ENCODE results near the gene ABCB4. TPM values are rescaled to one million over a fixed set of nuclear protein-coding genes. Genes with fewer than 3 reads are reported as not detected.

ABCB4 gene
- total and polyA plus RNA-seq, 2 experiments from 2014 or later = 1.2 to 1.5 TPM

- no peak for TF ChIP-seq ZNF462 (CRISPR knock-in tag; IDR thresholded peaks at IDR 0.05)
- TF ChIP-seq ETS1 (IDR thresholded peaks at IDR 0.05) = no peak
- no peak for TF ChIP-seq ZNF331 (CRISPR knock-in tag; IDR thresholded peaks at IDR 0.05; ENCODE audit: low read depth)
- TF ChIP-seq NANOG (IDR thresholded peaks at IDR 0.05; ENCODE audit: borderline replicate concordance) = no peak
- no peak for TF ChIP-seq EZH2phosphoT487 (IDR thresholded peaks at IDR 0.05; ENCODE audit: unreplicated experiment)
Observed at GRCh38 chr7:87473986-87474385, 1.5 kb downstream of the ABCB4 start (continued).

- H3K9me3 Mint-ChIP-seq = peaks cover 6% of the 10 kb centered on the region; the same call in 2 of the 3 replicates
- no peak overlapping the region for H3K4me3 ChIP-seq
- H3K4me1 ChIP-seq (ENCODE audit: insufficient read depth) = peaks cover 14% of the 10 kb centered on the region
- H3K27ac Mint-ChIP-seq = no peak overlapping the region
- H3K27ac ChIP-seq (ENCODE audit: low read depth) = no peak overlapping the region
- H3K9me2 ChIP-seq (ENCODE audit: insufficient read depth) = no peaks in the 10 kb centered on the region
- no peaks in the 10 kb centered on the region for H3K79me2 ChIP-seq (replicated peaks; ENCODE audit: insufficient read depth)
- H3K4me3 Mint-ChIP-seq = no peak overlapping the region
- no peaks in the 10 kb centered on the region for H3F3A ChIP-seq (replicated peaks; ENCODE audit: low read depth)
- no peaks in the 10 kb centered on the region for H3K36me3 ChIP-seq (ENCODE audit: insufficient read depth)
- no peak for ATAC-seq
- peaks cover 9% of the 10 kb centered on the region for H3K4me1 Mint-ChIP-seq
- H3K27me3 ChIP-seq (ENCODE audit: insufficient read depth) = peaks cover 41% of the 10 kb centered on the region
- H3K4me2 ChIP-seq = no peak overlapping the region
- DNase-seq (ENCODE audit: low spot score) = no peak
- no peaks in the 10 kb centered on the region for H4K20me1 ChIP-seq (replicated peaks; ENCODE audit: insufficient read depth)
- H2AFZ ChIP-seq = no peak overlapping the region
- peaks cover under 1% of the 10 kb centered on the region; the same call in 1 of the 3 replicates for H3K36me3 Mint-ChIP-seq (ENCODE audit: low read depth)
- peaks cover 23% of the 10 kb centered on the region for H3K27me3 Mint-ChIP-seq (ENCODE audit: insufficient read depth, low read depth, poor library complexity)
- TF ChIP-seq STAT1 (IDR thresholded peaks at IDR 0.05; ENCODE audit: unreplicated experiment) (no peak), NANOG (IDR thresholded peaks at IDR 0.05; ENCODE audit: borderline replicate concordance) (no peak), CREB1 (CRISPR knock-in tag; IDR thresholded peaks at IDR 0.05; ENCODE audit: low read depth) (no peak), REST (IDR thresholded peaks at IDR 0.05; ENCODE audit: unreplicated experiment) (no peak), CTCF (conservative IDR thresholded peaks at IDR 0.05; ENCODE audit: low read depth in 2 of 2) (no peak), ETS1 (IDR thresholded peaks at IDR 0.05) (no peak), ZNF114 (CRISPR knock-in tag; IDR thresholded peaks at IDR 0.05) (no peak), EZH2 (IDR thresholded peaks at IDR 0.05; ENCODE audit: low read depth, unreplicated experiment) (no peak), EZH2phosphoT487 (IDR thresholded peaks at IDR 0.05; ENCODE audit: unreplicated experiment) (no peak)
Observed at GRCh38 chr7:87473192-87473591, 2.3 kb downstream of the ABCB4 start.

Measured in GM23338 (cell line).